Hematopoietic multipotent progenitor cell treated with erythropoietin and hydrocortisone succinate and interleukin-3 and kit ligand, for 8 days (in vitro differentiated cells): ENCODE results near the gene HYAL3.

Source experiments
- DNase-seq: peaks from one replicate; pipeline ENCODE4 v3.0.0-alpha.2; 2015

Gene HYAL3

DNA sequence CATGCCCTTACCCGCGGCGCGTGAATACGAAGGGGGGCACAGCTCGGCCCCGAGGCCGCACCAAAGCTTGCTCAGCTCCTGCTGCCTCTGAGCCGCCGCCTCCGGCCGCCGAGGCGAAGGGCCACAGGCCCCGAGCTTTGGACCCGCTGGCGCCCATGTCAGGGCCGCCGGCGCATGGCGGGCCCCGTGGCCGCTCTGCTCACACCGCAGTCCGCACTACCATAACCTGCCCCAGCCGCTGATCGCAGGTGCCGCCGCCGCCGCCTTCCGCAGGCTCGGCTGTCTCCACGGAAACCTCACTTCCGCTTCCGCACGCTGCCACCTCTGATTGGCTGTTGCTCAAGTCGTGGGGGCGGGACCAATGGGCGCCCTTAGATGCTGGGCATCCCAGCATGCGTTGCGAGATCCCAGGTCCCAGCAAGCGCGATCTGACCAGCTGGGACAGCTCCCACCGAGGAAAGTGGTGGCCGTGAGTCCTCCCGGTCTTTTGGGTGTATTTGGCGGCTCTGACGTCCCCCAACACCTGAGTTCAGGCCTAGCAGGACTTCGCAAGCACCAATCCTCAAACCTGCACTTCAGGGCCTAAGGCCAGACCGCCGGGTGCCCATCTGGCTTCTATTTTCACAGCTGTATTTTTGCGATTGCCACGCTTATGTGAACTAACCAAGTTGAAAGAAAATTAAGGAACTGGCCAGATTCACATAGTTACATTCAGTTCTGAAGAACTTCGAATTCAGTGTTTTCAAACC lies 28.9 kb upstream of the HYAL3 start, which contains the start of gene TUSC2:
TUSC2 (minus strand) TSS at position 281 of the 749 bp plus-strand sequence; CDS start at position 157, 124 bp downstream.
- peak; percentile 98 for DNase-seq

DNA sequence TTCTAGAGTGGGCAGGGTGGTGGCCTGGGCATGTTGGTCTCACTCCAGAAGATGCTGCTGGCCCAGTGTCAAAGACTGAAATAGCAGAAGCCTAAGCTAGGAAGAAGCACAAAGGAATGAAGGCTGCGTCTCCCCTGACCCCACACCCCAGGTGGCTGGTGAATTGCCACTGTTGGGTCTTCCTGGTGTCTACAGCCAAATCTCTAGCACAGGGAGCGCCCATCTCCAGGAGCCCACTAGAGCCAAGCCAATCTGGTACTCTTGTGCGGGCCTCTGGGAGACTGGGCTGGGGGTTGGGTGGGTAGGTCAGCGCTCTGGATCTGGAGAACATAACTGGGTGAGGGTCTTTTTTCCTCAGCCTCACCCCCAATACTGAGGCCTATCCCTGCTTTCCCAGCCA lies 27.9 kb upstream of the HYAL3 start:
- DNase-seq = no peak

DNA sequence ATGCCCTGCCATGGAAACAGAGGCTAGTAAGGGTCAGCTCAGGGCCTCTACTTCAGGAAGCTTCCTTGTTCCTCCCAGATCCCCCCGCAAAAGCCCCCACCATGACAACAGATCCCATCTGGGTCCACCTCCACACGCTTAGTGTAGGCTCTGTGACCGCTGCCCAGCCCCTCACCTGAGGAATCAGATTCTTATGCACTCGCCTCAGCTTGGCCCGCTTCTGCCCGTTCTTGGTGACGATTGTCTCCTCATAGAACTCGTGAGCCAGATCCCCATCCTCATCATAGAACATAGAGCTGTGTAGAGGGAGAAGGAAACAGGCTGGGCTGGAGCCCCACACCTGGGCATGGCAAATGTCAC lies 27.0 kb upstream of the HYAL3 start:
- DNase-seq = no peak

DNA sequence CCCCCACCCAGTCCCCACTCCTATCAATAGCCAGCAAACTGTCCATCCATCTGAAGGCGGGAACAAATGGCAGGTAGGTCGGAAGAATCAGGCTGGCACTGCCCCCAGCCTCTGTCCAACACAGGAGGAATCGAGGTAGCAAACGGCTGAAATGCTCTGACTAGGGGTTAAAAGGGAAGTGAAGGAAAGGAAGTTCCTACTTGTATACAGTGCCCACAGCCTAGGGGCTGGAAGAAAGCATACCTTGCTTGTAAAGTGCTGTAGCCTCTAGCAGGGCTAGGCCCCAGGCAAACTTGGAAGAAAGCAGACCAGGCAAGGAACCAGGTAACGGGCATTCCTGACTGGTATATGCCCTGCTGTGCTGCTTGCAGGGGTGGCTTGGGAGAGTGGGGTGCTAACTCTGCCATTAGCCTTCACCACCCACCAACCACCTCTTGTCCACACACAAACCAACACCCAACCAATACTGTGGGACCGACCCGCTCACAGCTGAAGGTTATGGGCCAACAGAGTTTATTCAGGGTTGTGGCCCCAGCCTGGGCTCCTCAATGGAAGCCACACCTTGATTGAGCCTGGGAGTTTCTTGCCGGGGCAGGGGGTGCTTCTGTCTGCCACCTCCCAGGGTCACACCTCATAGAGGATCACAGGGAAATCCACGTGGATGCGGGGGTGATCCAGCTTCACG lies 26.4 kb upstream of the HYAL3 start:
- DNase-seq = no peak

DNA sequence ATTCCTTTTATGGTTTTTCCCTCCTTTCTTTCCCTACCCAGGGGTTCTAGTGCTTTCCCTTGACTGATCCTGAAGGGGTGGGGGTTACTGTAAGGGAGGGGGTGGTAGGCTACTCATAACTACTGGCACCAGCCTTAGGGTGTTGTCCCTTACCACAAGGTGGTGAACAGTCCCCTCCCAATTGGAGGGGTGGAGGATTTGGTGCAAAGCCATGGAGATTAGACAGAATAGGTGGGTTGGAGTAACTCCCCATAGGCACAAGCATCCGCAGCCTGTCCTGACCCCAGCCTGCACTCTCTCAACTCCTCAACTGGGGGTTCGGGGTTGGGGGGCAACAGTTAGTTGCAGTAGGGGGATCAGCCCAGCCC lies 25.9 kb upstream of the HYAL3 start:
- peak; percentile 44 for DNase-seq

DNA sequence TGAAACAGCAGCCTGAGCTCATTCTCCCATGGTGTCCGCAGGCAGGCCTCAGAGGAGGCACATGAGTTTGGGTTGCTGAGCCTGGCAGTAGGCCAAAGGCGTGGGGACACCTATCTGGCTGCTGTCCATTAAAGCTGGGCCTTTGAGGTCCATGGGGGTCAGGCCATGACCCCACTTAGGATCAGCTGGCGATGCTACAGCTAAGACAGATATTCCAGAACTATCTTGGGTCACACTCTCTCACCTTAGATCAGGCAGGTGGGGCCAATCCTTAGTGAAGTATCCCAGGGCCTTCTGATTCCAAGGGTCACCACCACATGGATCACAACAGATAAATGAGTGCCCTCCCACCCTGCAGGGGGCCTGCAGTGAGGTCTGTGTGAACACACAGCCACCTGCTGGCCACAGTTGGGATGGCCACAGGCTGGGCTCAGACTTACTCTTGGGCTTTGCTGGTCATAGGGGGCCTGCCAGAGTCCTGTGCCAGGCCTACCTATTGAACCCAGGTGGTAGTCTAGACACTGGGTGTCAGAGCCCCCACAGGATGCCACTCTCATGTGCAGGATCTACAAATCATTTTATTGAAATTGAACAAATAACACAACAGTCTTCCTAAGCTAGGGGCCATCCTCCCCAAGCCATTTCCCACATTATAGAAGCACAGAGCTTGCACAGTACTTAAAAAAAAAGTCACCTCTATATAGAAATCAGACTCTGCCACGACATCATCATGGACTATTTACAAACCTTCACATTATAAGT lies 25.3 kb upstream of the HYAL3 start:
- DNase-seq = peak; percentile 79

DNA sequence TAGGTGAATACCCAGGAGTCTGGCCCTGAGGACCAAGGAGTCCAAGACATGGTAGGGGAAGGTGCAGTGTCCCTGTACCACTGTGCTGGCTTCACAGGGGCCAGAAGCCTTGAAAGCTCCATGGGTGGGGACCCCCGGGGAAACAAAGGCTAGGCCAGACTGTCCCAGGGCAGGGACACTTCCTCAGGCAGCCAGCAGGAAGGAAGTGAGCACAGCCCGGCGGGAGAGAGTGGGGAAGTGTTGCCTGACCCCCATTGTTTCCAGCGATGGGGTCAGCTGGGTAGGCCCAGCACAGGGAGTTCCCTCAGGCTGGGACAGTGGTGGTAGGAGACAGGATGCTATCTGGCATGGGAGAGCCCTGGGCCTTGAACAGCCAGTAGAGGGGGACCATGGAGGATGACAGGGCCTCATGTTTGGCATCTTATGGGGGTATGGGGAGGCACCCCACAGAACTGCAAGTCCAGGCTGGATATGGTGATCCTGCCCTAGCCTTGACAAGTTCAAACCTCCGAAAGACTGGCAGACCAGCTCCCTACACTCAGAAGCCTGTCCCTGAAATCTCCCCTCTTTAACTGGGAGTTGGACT lies 24.5 kb upstream of the HYAL3 start:
- DNase-seq = no peak

DNA sequence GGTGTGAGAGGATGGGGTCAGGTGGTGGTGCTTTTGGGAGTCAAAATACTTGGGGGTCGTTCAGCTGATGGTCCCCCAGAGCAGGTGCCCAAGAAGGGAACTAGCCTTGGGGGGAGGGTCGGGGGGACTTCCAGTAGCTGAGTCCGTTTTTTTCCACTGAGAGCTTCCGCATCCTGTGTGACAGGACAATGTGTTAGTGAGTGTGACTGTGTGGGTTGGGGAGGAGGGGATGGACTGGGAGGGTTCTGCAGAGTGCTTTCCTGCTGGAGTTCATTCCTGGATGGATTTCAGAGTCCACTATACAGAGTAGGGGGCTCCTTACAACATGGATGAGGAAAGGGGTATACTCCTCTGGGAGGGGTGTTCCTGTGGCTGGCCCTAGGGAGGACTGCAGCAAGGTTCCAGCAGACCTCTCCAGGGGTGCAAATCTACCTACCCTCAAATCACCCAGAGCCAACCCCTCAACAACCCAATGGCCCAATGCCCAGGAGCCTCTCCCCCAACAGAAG lies 23.9 kb upstream of the HYAL3 start:
- DNase-seq = no peak

DNA sequence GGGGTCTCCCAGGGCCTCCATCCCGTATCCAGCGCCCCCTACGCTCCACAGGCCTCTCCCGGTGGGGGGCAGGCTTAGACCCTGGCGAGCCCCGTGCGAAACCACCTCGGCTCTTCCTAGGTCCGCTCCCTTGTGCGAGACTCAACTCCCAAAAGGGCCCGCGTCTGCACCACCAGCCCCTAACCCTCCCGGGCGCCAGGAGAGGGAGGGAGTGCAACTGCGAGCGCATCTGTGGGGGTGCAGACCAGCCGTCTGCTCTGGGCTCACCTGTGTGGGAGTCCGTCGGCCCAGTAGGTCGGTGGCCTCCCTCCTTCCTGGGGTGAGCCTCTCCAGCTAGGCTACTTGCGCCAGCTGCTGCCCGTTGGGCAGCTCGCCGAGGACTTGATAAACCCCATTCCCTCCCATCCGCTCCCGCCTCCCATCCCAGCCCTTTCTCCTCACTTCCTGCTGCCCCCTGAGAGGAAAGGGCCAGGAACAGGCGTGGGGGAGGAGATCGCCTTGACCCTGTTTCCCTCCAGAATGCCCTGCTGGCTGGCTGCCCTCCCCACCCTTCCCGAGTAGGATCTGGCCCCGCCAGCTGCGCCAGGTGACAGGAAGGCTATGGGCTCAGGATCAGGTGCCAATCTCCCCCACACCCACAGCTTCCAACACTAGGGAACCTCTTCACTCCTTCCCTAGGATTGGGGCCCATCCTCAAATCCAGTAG lies 23.3 kb upstream of the HYAL3 start, which contains the start of gene HYAL2:
HYAL2 (minus strand) TSS at position 360 of the 706 bp plus-strand sequence. CDS start 2,256 bp downstream, outside the sequence.
- no peak for DNase-seq

DNA sequence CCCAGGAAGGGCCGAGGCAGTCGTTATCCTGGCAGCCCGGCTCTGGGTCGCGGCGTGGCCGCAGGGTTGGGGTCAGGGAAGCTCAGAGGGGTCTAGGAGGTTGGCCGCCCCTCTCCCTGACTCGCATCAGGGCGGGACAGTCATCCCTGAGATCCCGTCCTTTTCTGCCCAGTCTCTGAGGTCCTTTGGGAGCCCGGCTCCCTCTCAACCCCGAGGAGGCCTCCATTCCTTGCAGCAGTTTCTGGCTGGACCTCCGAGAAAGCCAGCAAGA lies 22.8 kb upstream of the HYAL3 start:
- no peak for DNase-seq

DNA sequence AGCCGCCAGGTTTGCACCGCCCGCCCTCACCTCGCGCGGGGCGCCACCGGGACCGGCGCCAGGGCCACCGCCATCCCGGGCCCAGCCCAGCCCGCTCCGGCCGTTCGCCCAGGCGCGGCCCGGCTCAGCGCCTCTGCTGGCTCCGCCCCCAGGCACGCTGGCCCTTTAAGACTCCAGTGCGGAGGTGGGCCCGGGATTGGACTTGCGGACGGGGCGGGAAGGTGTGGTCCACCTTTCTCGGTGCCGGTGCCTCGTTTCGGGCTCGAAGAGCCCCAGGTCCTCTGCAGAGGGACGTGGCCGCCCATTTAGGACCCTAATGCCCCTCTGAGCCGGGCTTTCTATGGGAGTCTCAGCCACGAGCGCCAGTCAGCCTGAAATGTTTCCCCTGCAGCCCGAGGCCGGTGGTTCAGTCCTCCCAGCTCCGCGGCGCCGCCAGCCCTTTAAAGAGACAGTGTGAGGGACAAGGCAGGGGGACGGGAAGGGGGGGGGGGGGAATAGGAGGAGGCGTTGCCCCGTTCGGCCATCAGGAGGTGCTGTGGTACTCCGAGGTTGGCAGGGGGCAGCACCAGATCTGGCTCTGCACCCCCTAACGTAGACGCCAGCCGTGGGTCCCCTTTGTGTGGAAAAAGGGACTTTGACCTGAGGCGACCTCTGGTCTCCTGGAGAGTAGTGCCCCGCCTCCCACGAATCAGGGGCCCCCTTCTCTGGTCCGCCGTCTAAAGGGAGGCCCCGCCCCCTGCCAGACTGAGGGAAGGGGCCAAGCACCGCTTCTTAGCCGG lies 22.3 kb upstream of the HYAL3 start:
- peak; percentile 87 for DNase-seq

DNA sequence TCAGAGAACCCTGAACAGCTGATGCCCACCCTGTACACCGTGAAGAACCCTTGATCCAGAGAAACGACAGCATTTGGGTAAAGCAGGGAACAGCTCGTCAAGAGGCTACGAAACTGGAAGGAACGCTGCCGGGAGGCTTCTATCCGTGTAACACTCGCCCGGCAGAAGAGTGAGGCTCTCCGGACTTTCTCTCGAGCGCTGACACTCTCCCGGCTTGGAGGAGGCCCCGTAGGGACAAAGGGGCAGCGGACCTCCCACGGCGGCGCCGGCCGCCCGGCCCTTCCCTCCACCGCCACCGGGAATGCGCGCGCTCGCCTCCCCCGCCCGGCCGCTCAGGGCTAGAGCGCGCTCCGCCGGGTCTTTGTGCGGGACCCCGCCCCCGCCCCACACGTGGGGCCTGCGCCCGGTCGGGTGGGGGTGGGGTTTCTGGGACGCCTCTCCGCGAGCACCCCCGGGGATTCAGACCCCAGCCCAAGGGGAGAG lies 21.7 kb upstream of the HYAL3 start:
- peak; percentile 62 for DNase-seq

DNA sequence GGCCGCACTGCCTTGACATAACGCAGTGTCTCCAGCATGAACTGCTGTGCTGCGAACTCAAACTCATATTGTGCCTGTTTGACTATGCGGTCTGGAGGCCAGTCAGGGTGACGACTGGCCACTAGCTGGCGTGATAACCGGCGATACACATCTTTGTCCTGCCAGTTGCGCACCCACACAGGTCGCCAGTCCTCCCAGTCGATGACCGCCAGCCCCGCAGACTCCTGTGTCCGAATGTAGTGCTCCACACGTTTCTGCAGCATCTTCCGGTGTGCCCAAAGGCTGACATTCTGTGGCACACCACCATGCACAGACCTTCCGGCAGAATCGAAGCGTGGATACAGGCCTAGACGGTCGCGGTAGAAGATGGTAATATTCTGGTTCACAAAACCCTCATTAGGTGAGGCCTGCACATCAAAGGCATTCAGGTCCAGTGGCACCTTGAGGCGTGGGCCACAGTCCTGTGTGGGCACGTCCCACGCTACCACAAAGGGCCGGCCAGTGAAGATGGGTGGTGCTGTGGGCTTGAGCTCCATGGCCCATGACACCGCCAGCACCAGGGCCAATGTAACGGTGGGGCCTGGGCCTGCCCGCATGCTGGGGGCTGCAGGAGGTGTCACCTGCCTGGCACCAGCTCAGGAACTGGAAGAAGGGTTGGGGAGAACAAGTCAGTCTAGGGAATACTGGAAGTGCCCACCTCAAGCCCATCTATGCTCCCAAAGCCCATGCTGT lies 20.9 kb upstream of the HYAL3 start:
- no peak for DNase-seq

DNA sequence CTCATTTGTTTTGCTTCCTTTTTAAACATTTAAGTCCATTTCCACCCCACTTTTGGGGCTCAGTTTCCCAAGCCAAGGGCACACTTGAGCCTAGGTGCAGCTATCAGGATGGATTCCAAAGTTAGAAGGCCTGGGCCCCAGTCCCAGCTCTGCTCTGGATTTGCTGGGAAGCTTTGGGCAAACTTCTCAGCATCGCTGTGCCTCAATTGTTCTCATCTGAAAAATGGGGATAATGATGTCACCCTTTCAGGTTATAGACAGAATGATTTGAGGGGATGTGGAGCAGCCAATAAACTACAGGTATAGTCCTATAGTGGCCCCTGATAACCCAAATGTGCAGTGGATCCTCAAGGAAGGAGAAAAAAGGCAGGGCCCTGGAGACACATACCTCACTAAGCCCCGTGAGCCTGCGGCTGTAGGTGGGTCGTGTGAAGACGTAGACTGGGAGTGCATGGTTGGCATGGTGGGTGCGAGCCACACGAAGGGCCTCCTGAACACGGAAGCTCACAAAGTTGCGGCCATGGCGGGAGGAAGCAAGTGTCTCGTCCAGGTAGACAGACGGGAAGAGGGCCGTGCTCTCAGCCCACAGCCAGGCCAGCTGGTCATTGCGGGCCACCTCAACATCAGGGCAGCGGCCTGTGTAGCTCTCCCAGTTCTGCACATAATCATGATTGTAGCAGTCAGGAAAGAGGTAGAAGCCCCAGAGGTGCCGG lies 20.1 kb upstream of the HYAL3 start:
- DNase-seq = no peak

DNA sequence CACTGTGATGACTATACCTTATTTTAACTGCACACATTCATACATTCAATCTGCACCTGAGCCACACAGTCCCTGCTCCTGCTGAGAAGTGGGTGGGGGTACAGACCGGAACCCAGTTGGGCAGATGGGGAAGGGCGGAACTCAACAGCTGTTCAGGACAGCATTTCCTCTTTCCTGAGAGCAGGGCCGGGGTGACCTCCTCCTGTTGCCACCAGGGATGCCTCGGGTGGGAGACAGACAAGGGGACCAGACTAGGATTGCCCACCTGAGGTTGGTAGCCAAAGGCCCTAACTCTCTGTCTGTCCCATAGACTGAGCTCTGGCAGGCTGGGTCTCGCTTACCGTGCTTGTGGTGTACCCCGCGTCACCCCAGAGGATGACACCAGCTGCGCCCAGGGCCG lies 19.4 kb upstream of the HYAL3 start:
- no peak for DNase-seq

DNA sequence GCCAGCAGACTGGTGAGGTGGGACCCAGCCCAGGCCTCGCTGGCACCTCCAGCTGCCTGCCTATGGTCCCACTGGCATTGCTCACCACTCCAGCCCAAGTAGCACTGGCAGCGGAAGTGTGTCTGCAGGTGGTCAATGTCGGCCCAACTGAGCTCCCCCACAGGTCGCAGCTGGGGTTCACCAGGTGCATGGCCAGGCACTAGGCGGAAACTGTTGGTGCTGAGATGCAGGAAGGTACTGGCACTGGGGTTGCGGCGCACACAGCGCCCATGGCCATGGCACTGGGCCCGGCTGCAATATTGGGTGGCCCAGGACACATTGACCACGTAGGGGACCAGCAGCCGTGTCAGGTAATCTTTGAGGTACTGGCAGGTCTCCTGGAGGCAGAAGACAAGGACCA lies 19.0 kb upstream of the HYAL3 start:
- DNase-seq = no peak

DNA sequence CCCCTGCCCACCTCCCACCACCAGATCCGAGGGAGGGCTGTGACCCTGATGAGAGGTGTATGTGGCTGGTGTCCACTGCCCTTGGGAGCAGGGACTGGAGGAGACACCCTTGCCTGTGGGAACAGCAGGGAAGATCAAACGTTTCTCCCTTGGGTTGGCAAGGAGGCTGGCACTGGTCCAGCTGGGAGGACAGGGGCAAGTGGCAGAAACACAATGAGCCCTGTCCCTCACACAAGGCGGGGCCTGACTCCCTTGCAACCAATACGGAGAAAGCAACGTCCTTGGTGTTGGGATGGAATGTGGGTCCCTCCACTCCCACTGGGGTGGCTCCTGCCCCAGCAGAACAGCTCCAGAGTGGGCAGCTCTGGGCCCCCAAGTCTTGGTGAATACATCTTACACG lies 18.1 kb upstream of the HYAL3 start:
- DNase-seq = no peak

DNA sequence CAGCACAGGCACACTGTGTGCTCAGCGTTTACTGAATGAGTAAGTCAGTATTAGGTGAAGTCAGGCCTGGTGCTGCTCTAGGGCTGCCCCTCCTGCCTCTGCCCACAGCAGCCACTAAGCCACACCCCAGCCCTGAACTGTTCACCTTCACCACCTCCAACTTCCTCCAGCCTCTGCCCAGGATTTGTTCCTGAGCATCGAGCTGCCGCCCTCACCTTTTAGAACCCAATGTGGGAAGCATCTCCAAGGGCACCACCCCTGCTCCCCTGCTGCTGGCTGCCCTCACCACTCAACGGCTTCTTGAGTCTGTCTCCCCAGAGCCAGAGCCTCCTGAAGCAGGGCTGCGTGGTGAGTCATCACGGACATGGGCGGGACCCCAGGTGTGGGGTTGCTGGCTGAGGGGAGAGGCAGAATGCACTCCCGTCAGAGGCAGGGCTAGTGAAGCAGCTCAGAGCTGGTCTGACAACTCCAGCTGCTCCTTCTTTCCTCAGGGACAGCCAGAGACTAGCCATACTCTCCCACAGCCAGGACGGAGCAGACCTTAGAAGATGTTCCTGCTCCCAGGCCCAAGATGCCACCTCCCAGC lies 17.5 kb upstream of the HYAL3 start:
- no peak for DNase-seq

DNA sequence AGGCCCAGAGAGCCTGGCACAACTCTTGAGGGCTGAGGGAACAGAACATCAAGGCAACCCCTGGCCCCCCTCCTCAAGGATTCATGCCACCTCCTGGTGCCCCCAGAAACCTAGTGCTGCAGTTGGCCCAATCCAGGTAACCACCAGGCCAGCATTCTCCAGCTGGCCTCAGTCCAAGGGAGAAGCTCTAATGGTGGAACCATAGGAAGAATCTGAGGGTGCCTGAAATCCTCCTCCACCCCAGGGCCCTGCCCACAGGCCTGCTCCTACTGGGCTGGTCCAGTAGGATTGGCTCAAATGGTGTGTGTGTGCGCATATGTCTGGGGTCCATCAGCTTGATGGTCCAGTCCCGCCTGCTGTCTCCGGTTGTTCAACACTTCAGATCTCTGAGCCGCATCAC lies 15.6 kb upstream of the HYAL3 start:
- no peak for DNase-seq

DNA sequence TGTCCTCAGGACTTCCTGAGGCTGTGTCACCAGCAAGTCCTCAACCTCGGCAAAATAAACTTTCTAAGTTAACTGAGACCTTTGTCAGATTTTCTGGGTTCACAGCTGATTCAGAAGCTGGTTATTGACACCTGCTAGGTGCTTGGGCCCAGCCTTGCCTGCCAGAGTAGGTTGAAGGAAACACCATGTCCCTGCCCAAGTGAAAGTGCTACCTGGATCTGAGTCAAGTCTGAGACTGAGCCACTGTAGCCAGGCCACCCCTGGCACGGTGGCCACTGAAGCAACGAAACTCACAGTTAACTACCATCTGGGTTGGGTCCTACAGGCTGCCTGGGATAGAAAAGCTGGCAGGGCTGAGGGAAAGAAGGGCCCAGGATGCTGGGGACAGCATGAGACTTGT lies 15.1 kb upstream of the HYAL3 start:
- no peak for DNase-seq
